SHP77 (cell line): Measurements from ENCODE around the gene ACIN1.

Source experiments
- DNase-seq, 2 experiments: peaks; one replicate each; lab custom pipeline; 2025; lab: John Stamatoyannopoulos, UW

ACIN1 gene

DNA sequence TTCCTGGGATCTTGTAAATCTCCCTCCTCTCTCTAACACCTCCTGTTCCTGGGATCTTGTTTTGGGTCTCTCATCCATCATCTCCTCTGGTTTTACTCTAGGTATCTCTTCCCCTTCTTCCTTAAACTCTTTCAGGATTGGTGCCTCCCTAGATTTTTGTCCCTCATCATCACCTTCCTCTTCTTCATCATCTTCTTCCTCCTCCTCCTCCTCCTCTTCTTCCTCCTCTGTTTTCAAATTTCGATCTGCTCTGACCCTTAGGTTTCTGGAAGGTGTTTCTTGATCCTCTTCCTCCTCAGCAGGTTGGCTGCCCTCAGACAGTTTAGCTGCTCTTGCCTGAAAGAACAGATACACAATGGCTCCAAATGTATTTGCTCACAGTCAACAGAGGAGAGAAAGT is 14.5 kb downstream of the ACIN1 start:
- DNase-seq: no peak

DNA sequence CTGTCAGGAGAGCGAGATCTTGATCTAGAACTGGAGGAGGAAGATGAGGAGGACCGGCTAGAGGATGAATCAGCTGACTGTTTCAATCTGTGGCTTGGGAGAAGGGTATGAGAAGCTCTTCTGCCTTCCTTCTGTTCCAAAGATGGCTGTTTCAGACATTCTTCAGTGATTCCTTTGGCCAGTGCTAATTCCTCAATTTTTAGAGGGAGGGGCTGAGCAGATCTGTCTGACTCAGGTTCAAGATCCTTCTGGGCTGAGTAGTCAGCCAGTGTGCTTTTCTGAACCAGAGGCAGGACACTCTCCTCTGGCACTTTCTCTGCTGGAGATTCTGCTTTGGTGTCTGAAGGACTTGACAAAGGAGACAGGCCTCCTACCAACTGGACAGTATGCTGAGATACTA is 15.2 kb downstream of the ACIN1 start:
- no peak for DNase-seq

DNA sequence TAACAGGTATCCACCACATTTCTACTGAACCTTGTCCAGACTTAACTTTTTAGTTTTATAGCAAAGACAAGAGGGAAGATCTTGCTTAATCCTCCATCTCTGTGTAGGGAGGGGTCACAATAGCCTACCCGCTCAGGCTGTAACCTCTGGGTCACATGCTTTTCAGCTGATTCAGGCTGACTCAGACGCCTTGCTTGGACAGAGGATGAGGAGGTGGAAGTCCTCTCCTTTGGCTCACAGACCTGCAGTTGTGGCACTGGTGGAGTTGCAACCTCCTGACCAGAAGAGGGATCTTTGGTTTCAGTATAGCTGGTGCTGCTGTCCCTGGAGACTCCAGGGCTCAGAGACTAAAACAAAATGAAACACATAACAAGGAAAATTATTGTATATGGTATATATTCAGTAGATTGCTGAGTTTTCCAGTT is 16.2 kb downstream of the ACIN1 start:
- DNase-seq: no peak

DNA sequence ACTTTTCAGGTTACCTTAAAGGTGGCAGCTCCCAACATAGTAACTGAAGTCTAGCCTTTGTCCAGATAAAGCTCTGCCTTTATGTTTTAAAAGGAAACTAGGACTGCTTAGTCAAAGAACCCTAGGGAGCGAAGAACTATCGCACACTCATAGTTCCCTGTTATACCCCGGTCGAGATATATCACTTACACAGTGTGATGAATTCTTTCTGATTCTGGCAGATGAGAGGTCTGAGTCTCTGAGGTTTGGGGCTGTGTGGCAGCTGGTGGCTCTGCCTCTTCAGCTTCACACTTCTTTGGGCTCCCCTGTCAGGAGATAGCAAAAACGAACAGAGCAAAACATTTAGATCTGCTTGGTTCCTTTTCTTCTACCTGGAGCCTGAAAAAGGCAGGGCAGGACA is 17.0 kb downstream of the ACIN1 start:
- DNase-seq: no peak

DNA sequence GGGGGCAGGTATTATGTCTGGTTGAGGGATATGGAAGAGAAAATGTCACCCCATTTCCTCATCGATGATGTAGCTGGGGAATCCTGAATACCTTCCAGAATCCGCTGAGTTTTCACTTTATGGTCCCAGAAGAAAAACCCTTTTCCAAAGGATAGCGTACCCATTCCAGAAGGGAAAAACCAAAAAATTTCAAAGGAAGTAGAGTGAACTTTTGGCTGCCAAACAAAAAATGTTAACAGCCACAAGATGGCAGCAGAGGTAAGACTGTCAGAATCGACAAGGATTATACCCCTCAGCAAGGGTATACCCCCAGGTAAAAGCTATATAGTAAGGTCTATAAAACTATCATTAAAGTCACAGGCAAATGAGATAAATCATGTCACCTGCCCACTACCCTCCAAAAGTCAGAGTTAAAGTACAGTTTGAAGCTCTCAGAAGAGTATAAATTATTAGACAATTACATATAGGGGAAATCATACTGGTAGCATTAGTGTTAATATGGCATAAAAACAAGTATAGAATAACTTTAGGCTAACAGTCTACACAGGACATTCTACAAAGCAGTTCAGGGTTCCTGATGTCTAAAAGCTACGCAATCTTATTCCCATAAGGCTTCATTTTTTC is 18.0 kb downstream of the ACIN1 start:
- DNase-seq: no peak

DNA sequence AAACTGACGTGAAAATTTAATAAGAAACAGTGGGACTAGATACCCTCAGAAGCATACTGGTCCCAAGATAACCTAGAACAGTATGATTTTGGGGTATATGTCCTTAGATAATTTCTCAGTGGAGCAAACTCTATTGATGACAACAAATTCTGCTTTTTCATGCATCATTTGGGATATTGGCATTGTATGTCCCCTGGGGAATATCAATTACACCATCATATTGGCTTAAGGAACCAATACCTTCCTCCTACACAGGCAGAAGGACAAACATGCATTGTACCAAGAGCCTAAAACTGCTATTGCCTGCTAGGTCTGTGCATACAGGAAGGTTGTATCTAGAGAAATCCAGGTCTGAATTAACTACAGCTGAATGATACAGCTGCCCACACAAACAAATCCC is 20.0 kb downstream of the ACIN1 start:
- DNase-seq: no peak

DNA sequence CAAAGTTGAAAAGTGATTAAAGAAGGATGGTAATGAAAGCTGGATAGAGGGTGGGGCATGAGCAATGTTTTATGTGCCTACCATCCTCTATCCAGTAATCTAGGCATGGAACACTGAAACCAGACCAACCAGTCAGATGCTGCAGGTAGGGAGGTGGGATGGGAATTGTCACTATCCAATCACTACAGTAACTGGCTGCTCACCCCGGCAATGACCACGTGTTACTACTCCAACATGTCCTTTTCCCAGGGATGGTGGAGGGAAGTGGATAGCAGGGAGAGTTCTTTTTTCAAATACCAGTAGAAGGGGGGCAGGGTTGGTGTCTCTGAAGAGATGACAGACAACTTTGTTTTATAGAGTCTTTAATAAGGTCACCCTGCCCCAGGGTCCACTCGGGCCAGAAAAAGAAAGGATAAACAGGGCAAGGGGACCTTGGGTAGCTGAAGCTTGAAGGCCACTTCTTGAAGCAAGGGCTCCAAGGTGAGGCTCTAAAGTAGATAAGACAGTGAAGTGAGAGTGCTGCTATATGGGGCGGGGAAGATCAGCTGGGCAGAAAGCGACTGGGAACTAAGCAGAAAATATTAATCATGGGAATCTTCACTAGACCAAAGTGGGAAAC is 22.9 kb downstream of the ACIN1 start:
- DNase-seq: no peak

DNA sequence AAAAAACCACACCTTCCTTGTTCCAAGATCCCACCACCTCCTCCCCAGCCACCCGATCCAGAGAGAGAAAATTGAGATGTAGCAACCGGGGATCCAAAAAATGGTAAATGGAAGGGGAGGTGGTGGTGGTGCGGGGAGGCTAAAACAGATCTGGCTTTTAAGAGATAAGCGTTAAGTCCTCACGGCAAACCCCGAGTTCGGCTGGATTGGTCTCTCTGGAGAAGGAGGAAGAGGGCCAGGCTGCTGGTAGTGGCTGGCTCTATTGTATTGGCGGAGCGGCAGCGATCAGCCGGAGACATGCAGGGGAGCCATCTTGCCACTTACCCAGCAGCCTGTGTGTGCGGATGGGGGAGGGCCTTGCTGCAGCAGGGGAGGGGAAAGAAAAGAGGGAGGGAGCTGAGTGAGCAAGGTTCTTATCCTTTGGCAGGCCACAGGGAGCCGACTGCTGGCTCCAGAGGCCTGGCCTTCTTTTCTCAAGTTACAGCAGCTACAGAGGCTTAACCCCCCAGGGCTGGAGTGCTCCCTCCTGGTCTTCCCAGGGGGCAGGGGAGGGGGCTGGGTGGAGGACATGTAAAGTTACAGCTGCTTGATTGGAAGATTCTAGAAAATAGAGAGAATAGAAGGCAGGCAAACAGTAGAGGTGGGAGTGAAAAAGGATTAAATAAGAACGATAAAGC is 23.6 kb downstream of the ACIN1 start:
- DNase-seq: no peak

DNA sequence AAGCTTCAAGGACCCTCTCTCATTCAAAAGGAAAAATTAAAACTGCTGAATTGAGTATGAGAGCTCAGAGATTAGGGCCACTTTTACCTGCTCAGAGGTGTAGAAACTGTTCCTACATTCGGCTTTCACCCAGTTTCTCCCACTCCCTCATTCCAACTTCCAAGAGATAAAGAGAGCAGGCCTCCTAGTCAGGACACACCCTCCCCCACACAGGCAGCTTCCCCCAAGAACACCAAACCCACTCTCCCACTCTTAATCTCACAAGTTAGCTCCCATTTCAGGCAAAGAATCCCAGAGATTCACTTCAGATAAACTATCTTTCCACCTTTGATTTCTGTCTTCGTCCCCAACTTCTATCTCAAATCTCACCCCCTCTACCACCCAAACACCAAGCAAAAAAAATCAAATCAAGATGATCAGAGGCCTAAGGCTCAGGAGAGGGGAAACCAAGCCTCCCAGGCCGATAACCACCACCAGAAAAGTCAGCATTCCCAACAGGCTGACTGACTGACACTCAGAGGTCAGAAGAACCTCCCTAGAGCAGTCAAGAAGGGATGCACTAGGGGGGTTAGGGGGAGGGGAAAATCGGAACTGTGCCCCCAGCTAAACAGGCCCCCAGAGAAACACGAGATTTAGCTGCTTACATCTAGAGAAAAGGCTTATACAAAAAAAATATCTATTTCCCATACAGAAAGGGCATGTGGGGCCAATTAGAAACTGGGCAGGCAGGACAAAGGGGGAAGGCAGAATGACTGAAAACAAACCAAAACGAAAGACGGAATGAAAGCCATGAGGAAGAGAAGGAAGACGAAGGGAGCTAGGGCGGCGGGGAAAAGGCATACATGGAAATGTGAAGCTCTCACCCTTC is 24.4 kb downstream of the ACIN1 start:
- DNase-seq: no peak

DNA sequence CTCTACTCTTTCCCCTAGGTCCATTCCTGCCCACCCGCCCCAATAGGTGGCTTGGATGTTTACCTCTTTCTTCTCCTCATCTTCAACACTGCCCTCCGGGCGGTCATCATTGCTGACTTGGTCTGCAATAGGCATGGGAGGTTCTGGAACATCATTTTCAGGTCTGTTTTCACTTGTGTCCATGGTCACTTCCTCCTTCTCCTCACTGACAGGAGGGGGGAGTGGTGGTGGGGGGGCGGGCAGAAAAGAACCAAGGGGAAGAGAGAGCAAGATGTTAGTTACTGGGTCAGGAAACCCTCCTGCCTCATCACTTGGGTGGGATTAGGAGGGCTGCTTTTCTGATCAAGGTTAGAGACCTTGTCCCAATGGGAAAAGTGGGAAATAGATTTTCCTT is 25.5 kb downstream of the ACIN1 start:
- no peak for DNase-seq

DNA sequence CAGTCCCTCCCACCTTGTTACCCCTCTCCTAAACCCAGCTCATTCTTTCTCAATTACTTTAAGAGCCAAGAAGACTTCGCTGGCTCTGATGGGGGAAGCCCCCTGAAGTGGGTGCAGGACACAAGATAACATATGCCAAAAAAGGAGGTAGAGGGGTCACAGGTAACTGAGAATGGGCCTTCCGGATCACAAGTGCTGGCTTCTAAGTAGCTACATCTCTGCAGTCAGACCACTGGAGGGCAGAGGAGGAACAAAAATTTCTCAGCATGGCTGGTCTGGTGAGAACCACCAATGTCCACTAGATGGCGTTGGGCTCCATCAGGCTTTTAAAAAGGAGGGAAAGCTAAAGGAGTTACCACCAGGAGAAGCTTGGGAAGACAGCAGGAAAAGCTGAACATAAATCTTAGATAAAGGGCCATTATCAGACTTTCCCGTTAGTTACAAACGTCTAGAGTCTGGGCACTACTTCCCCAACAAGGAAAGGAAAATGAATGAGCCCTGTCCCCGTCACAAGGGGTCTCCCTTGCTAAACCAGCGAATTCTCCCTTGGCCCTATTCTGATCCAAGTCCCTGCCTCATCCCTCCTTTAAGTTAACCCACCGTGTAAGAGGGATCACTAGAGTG is 26.0 kb downstream of the ACIN1 start:
- DNase-seq: no peak

DNA sequence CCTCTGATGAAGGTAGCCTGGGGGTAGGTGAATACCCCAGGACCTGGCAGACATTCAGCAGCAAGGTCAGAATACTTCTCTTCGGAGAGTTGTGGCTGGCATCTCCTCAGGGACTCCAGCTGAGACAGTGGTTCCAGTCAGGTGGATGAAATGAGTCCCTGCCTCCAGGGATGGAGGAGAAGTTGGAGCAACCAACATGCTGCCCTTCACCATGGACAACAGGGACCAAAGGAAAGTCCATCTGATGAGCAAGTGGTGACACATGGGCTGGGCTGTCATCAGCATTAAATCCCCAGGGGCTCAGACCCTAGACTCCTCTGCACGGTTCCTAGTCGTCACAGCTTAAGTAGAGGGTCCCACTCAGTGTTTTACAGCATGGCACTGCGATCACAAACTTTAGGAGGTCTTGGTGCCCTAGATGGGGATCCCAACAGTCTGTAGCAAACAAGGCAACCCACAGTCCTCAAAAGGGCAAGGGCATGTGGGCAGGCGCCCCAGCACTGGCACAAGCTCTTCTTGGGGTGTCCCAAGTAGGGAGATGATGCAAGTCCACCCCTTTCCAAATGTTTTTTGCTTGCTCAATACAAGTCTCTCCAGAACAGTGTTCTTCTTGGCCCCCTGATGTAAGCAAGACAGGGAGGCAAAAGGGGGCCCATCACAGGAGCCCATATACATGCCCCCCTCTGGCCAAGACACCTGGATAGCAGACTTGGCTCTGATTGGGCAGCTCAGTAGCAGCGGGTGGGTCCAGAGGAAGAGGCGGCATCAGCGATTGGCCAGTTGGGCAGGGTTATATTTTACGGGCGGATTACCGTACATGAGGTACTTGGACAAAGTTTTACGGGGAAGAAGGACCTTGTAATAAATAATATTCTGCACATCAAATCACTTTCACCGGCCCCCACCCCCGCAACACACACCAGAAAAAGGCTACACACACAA is 26.8 kb downstream of the ACIN1 start:
- DNase-seq: no peak

DNA sequence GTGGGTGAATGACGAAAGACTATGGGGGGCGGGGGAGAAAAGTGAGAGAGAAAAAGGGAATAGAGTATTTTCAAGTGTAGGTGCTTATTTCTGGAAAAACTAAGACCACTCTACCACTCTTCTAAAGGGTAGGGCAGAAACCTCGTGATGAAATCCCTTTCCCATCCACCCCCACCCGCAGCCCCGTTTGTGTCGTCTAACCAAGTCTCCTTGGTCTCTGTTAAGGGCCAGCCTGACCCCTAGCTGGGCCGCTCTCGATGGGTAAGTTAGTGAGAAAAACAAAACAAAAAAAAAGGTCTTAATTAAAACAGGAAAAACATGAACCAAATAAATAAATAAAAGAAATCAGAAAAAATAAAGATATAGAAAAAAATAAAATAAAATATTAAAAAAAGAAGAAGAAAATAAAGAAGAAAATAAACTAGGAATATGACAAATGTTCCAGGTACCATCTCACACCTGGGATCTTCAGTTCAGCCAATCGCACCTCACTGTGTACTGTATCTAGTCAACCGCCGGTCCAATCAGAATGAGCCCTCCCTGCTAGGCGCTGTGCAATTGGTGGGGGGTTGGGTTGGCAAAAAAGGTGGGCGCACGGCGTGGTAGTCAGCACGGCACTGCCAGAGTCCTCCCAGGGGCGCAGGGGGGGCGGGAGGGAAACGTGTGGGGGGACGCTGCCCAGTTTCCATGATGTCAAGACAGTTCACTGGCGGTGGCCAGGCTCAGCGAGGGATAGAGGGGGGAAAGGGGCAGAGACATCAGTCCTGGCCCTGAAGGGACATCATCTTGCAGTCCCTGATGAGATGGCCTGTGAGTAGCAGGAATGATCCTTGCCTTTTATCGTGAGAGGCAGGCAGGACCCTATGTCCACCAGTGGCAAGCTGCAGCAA is 27.8 kb downstream of the ACIN1 start:
- no peak for DNase-seq

DNA sequence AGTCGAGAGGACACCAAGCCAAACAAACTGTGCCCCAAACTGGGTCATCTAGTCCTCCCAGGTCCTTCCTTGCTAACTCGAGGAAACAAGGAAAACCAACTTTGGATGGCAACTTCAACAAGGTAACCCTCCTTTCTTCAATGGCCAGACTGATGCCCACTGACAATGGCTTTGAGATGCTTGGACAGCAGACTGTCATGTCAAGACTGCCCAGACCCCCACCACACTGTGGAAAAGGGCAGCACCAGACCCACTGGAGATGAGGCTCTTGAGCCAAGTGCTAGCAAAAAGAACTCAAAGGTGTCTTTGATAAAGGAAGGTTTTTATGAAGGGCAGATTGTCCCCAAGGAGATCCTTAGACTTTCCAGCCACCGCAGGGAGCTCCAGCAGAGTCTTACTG is 28.6 kb downstream of the ACIN1 start:
- DNase-seq: no peak

DNA sequence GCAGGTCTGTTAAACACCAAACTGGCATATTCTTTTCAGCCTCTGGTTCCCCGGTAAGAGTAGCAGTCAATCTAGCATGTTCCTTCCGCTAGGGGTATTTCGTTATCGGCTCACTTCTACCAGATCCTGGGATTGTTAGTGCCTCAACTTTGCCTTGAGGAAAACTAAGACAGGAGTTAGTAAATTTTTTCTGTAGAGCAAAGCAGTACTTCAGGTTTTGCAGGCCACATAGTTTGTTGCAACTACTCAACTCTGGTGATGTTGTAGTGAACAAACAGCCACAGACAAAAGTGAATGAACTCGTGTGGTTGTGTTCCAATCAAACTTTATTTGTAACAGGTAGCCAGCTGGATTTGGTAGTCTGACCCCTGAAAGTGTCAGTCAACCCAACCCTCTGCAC is 31.3 kb downstream of the ACIN1 start:
- no peak for DNase-seq

DNA sequence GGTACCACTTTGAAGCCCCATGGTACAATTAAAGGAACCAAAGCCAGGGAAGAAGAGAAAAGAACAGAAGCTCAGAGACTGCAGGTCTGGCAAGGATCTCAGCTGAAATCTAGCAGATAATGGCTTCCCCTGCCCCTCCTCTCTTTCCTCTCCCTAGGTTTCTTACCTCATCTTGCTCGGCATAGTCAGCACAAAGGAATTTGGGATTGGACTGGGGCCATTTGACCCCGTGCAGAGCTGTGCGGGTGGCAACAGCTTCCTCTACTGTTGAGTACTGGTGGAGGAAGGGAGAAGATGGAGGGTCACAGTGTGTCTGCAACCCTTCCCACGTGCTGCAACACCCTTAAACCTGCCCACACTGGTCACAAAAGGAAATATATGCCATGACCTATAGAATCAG is 32.9 kb downstream of the ACIN1 start:
- no peak for DNase-seq

DNA sequence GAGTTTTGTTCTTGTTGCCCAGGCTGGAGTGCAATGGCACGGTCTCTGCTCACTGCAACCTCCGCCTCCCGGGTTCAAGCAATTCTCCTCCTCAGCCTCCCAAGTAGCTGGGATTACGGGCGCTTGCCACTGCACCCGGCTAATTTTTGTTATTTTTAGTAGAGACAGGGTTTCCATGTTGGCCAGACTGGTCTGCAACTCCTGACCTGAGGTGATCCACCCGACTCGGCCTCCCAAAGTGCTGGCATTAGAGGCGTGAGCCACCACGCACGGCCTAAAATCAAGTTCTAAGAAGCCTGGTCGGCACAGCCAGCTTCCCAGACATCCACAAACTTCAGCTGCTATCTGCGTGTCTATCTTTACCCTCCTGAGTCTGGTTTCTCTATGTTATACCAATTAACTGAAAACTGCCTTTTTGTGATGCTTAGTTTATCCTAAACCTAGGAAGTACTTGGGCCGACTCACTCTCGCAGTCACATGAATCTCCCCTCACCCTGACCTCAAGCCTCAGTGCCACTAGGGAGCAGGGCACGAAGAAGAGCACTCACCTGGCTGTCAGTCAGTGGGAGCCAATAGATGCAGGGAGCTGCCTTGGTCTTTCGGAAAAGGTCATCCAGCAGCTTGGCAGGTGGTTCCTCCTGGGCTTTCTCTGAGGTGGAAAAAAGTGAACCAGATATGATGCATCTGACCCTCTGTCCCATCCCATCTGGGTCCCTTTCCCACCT is 34.2 kb downstream of the ACIN1 start:
- DNase-seq: no peak

DNA sequence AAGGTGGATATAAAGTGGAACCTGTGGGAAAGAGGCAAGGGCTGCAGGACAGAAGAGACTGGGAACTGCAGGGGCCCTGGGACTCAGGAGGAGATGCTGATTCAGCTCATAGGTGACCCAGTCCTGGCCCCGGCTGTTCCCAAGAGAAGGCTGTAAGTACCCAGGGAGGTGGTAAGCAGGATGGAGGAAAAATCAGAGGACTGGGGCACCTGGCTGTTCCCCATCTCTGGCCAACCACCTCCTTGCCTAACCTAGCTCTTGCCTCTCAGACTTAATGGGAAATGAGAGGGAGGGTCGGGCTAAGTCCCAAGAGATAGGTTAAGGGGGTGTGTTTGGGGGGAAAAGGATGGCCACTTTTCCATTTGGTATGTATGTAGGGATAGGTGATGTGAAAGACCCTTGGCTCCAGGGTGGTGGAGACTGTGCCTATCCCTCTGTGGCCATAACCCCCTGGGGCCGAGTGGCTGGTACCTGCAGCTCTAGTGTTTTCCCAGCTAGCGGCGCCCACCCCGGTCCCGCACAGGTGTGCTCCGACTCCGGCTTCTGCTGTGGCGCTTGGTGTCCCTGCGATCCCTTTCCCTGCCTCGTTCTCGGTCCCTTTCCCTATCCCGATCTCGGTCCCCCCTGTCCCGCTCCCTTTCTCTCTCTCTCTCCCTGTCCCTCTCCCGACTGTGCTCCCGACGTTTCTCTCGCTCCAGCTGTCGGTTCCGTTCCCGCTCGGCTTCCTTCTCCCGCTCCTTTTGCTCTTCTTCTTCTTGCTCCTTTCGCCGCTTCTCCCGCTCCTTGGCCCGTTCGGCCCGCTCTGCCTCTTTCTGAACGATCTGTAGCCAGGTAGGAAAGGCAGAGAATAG is 36.1 kb downstream of the ACIN1 start:
- no peak for DNase-seq
